Bronchial epithelial cell (primary cell): Measurements from ENCODE around the gene TNFRSF12A. TPM values are rescaled to one million over a fixed set of nuclear protein-coding genes. Genes with fewer than 3 reads are reported as not detected.
"Not testable (repeated sequence)": the region's sequence is repeated elsewhere in the genome, so short reads cannot be mapped to it uniquely, and the experiment has no call there.

Experiments used
- DNase-seq: peaks from one replicate; pipeline ENCODE4 v3.0.0-alpha.2; 2010; ENCODE audit warnings: low read depth
- FAIRE-seq: peaks from 2 replicates; lab custom pipeline; 2011; peaks lifted over from hg19 to GRCh38; lab: Jason Lieb, UNC
- H3K27me3 ChIP-seq: 2 replicates; pipeline ENCODE4 v1.5.1; 2011; ENCODE audit warnings: low read length; ENCODE audit not compliant: control insufficient read depth, insufficient read depth
- H3K36me3 ChIP-seq: 2 replicates; pipeline ENCODE4 v1.5.1; 2011; ENCODE audit warnings: low read length; ENCODE audit not compliant: control insufficient read depth, insufficient read depth
- H3K4me3 ChIP-seq: 2 replicates; pipeline ENCODE4 v1.5.1; 2011; ENCODE audit warnings: mild to moderate bottlenecking, low read depth, low read length, control low read depth
- CTCF ChIP-seq: IDR thresholded peaks from 2 replicates; pipeline ENCODE4 v1.5.1; 2011; ENCODE audit warnings: mild to moderate bottlenecking, moderate library complexity, low read length, control low read depth, inconsistent platforms; ENCODE audit not compliant: insufficient read depth, severe bottlenecking
- total RNA-seq: library from RNA; depleted of rRNA; stranded (reverse); fragments of >200 nt; gene quantifications from 2 replicates; pipeline ENCODE4 v1.2.1, GENCODE V29; 2014

TNFRSF12A gene
- total RNA-seq, 1 donor from 2014 or later, result 686 TPM

DNA sequence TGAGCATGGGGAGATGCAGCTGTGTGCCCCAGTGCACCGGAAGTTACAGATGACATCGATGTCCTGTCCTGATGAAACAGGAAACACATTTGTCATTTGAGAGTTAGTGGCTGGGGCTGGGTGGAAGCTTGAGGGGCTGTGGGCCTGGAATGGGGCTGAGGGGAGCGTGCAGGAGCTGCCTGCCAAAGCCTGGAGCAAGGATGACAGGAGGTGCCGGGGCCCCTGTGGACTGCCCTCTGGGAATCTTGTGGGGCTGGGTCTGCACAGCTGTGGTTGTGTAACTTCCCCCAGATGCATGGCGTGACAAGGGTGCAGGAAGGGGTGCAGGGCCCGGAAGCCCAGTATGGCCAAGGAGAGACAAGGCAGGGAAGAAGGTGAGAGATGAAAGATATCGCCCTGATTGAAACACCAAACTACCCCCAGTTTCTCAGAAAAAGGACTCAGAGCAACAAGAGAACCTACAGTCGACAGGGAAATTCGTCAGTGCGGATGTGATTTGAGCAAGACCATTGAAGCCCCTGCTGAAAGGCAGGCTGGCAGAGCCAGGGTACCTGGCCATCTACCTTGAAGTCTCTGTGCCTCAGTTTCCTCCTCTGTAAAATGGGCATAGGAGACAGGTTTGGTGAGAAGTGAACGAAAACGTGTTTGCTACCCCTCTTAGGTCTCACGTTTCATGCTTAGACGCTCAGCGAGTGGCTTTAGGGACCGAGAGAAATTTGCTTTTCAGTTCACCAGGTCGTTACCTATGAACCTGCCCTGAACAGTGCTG, 35.0 kb downstream of the TNFRSF12A start:
- TF ChIP-seq CTCF, result no peak
- H3K4me3 ChIP-seq, result no peak overlapping the region
- H3K36me3 ChIP-seq, result no peaks in the 10 kb centered on the region
- FAIRE-seq (no peak), DNase-seq (no peak)
- H3K27me3 ChIP-seq, result no peaks in the 10 kb centered on the region

- H3K36me3 ChIP-seq, DNase-seq, FAIRE-seq, H3K4me3 ChIP-seq, H3K27me3 ChIP-seq: not testable (repeated sequence)
These were observed 35.6 kb downstream of the TNFRSF12A start for GRCh38 chr16:3055734-3056115.

DNA sequence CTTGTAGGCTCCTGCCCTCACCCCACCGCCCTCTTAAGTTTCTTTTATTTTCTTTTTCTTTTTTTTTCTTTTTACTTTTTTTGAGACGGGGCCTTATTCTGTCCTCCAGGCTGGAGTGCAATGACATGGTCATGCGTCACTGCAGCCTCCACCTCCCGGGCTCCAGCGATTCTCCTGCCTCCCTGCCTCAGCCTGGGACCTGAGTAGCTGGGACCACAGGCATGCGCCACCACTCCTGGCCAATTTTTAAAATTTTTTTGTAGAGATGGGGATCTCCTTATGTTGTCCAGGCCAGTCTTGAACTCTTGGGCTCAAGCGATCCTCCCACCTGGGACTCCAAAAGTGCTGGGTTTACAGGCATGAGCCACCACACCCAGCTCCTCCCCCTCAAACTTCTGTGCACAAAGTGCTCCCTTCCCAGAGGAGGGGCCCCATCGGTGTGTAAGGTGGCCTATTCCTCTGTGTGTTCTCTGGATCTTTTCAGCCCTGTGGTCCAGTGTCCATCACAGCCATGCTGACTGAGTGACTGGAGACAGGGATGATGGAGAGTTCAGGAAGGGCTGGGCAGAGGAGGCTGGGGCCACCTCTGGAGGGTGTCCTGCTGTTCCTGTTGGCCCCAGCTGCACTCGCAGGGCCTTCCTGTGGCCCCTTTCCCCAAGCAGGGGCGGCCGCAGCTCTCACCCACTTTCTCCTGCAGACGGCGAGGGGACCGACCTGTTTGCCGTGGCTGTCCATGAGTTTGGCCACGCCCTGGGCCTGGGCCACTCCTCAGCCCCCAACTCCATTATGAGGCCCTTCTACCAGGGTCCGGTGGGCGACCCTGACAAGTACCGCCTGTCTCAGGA, 36.4 kb downstream of the TNFRSF12A start:
- Histone ChIP-seq H3K4me3 (no peak overlapping the region), H3K27me3 (no peaks in the 10 kb centered on the region), H3K36me3 (no peaks in the 10 kb centered on the region)
- FAIRE-seq (no peak), DNase-seq (no peak)
- TF ChIP-seq CTCF, result no peak

- H3K27me3 ChIP-seq, result no peaks in the 10 kb centered on the region
- H3K36me3 ChIP-seq, result no peaks in the 10 kb centered on the region
- FAIRE-seq (no peak), DNase-seq (no peak)
- peak overlapping the region; percentile 93 for H3K4me3 ChIP-seq
- TF ChIP-seq CTCF, result no peak
These were observed 37.3 kb downstream of the TNFRSF12A start for GRCh38 chr16:3057181-3058138.

DNA sequence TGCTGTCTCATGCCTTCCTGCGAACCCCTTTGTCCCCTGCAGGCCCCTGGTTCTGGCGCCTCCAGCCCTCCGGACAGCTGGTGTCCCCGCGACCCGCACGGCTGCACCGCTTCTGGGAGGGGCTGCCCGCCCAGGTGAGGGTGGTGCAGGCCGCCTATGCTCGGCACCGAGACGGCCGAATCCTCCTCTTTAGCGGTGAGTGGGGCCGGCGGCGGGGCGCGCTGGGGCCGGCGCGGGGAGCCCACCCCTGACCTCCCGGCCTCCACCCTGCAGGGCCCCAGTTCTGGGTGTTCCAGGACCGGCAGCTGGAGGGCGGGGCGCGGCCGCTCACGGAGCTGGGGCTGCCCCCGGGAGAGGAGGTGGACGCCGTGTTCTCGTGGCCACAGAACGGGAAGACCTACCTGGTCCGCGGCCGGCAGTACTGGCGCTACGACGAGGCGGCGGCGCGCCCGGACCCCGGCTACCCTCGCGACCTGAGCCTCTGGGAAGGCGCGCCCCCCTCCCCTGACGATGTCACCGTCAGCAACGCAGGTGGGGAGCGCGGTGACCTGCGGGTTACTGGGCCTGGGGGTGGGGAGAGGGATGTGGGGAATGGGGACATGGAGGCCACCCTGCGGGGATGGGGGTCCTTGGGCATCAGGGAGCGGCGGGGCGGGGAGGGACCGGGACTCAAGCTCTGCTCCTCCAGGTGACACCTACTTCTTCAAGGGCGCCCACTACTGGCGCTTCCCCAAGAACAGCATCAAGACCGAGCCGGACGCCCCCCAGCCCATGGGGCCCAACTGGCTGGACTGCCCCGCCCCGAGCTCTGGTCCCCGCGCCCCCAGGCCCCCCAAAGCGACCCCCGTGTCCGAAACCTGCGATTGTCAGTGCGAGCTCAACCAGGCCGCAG, 38.2 kb downstream of the TNFRSF12A start:
- peak; percentile 31 for DNase-seq
- peak; percentile 58 for TF ChIP-seq CTCF
- H3K27me3 ChIP-seq, result no peaks in the 10 kb centered on the region
- peak overlapping the region; percentile 93 for H3K4me3 ChIP-seq
- H3K36me3 ChIP-seq, result no peaks in the 10 kb centered on the region
- FAIRE-seq, result no peak
